GM18870 (cell line): Measurements from ENCODE around the gene CNTN5.
"Not testable (repeated sequence)": the region's sequence is repeated elsewhere in the genome, so short reads cannot be mapped to it uniquely, and the experiment has no call there.

ENCODE experiments used
- ATAC-seq: cut with Tn5 transposase; IDR thresholded peaks from one replicate; pipeline ENCODE4 v1.9.1; 2021; ENCODE audit warnings: moderate library complexity; ENCODE audit not compliant: unreplicated experiment

CNTN5 gene

GRCh38 chr11:100182350-100182749 lies 1161.6 kb downstream of the CNTN5 start:
- no peak for ATAC-seq

DNA sequence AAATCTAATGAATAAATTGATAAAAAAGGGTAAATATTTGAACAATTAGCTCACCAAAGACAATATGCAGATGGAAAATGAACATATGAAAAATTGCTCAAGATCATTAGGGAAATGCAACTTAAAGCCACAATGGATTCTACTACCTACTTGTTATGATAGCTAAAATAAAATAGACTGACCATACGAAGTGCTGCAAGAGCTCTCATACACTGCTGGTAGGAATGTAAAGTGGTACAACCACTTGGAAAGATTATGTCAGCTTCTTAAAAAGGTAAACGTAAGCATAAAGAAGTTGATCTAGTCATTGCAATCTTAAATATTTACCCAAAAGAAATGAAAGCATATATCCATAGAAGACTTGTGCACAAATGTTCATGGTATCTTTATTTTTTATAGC lies 1162.2 kb downstream of the CNTN5 start:
- no peak for ATAC-seq

- no peak for ATAC-seq
Observed at GRCh38 chr11:100185588-100185987, 1164.8 kb downstream of the CNTN5 start.

DNA sequence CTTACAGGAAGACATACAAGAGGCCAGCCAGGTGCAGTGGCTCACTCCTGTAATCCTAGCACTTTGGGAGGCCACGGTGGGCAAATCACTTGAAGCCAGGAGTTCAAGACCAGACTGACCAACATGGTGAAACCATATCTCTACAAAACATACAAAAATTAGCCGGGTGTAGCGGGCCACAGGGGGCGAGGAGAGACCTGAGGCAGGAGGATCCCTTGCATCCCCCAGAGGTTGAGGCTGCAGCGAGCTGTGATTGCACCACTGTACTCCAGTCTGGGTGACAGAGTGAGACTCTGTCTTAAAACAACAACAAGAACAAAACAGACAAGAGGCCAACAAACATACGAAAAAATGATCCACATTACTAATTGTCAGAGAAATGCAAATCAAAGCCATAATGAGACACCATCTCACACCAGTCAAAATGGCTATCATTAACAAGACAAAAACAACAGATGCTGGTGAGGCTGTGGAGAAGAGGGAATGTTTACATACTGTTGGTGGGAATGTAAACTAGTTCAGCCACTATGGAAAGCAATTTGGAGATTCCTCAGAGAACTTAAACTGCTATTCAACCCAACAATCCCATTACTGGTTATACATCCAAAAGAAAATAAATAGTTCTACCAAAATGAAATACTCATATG lies 1167.5 kb downstream of the CNTN5 start:
- ATAC-seq: no peak

DNA sequence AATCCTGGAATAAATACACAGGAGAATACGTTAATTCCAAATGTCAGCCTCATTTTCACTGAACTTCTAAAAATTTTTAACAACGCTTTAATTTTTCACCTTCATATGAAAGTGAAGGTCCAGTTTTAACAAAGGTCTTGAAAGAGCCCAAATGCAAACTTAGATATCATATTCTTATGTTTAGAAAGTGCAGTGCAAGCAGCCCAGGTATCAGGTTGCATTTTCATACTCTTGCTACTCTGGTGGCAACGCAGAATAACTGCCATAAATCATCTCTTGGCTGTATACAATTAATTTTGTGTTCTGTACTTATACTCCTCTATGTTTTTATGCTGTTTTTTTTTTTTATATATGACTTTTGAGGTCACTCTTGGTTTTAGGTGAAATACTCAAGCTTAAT lies 1169.6 kb downstream of the CNTN5 start:
- no peak for ATAC-seq

GRCh38 chr11:100192181-100192580 lies 1171.4 kb downstream of the CNTN5 start:
- no peak for ATAC-seq

GRCh38 chr11:100203789-100204188 lies 1183.0 kb downstream of the CNTN5 start:
- ATAC-seq: no peak

DNA sequence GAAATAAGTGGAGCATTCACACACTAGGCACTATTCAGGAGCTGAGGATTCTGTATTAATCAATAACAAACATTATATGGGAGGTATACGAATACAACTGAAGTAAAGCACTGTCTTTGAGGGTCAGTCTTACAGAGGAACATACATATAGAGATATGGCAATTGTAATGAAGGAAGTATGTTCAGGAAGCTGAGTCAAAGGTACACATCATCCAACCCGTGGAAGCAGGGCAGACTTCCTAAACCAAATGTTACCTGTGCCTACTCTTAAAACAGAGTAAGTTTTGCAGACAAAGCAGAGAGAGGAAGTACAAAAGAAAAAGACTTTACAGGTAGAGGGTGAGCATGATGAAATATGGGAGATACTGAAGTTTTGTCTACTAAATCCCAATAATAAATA lies 1185.2 kb downstream of the CNTN5 start:
- ATAC-seq: no peak

DNA sequence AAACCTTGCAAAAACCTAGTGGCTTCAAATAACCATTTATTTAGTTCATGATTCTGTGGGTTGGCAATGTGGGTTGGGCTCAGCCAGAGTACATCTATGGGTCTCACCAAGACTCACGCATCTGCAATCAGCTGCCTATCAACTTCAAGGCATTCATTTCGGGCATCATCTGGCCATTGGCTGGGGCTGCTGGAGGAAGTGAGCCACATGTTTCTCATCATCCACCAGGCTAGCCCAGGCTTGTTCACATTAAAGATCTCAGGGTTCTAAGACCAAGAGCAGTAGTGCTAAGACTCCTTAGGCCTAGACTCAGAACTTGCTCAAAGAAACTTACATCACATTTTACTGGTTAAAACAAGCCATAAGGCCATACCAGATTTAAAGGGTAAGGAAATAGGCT lies 1187.5 kb downstream of the CNTN5 start:
- no peak for ATAC-seq

DNA sequence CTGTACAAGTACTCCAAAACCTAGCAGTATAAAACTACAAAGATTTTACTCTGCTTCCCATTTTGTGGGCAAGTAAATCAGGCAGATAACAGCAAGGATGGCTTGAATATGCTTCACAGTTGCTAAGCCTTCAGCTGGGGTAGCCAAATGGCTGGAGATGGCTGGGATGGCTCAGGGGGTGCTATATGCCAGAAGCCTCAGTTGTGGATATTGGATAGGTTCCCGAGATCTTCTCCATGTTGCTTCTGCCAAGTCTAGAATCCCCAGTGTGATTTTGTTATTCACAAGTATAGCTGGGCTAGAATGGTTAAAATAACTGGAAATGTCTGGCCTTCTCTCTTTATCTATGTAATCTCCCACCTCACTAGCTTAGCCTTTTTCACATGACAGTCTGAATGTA lies 1194.0 kb downstream of the CNTN5 start:
- ATAC-seq: no peak

DNA sequence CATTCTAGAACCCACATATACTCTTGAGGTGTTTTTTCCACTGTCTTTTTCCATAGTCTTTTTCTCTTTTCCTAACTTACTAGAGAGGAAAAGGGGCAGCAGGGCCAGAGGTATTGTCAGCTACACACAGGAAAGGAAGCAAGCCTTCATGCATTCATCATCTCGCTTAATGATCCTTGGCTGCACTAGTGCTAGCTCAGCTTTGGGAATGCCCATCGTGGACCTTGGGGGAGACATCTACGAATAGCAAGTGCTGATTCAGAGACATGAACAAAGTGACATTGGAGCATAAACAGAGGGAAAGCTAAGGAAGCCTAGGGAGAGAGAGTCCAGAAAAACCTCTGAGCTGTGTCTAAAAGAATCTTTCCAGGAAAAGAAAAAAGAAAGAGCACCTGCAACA lies 1200.1 kb downstream of the CNTN5 start:
- no peak for ATAC-seq

GRCh38 chr11:100221791-100222190 lies 1201.0 kb downstream of the CNTN5 start:
- ATAC-seq: no peak

DNA sequence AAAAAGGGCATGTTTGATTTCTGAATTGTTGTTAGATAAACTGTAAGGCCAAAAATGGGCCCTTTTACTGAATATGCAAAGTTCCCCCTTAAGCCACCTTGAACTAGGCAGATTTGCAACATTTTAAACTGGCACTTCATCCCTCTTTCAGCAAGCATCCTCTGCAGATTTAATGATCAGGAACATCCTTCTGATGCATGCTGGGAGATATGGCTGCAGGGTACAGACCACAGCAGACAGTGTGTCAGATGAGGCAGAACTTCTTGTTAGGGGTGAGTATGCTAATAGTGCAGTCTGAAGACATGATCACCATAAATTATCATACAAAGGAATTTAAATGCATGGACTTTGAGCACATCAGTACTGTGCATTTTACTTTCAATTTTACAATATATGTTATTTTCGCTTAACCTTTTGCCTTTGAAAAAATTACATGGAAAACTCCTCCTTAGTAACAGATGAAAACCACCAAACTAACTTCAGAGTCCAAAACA lies 1203.8 kb downstream of the CNTN5 start:
- ATAC-seq: no peak

DNA sequence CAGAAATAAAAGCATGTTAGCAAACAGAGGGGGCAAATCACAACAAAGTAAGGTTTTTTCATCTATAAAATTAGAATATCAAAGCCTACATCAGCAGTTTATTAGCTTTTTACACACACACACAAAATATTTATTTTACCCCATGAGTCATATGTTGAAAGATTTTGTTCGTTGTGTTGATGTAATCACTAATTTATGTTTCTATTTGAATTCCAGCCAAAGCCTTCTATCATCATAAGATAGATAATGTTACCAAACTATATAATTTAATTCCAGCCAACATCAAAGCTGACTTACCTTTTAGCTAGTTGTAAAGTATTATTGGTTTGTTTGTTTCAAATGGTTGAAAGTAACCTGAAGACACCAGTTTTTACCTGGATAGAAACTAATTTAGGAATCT lies 1208.3 kb downstream of the CNTN5 start:
- ATAC-seq: no peak

GRCh38 chr11:100232006-100232405 lies 1211.3 kb downstream of the CNTN5 start:
- ATAC-seq: no peak

GRCh38 chr11:100235085-100235484 lies 1214.3 kb downstream of the CNTN5 start:
- ATAC-seq: no peak

DNA sequence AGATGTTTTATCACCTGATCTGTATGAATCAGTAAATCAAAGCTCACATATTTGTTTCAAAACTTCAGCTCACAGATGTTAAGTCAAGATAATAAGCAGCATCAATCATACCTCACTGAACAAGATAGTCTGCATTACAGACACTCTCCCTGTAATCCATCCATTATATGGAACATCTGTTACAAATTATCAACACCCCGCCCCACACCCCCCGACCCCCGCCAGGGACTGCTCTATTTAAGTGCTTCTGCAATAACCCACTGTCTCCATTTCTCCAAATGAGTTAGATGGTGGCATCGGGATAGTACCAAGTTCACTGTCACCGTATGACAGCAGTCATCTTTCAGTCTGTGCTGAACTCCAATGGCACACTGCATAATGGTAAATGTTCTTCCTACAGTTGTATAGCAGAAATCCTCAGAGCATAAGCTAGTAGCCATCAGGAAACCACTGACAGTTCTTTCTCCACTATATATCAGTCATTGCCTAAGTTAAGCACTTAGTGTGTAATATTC lies 1219.3 kb downstream of the CNTN5 start:
- ATAC-seq: no peak

GRCh38 chr11:100247704-100248103 lies 1227.0 kb downstream of the CNTN5 start:
- no peak for ATAC-seq

DNA sequence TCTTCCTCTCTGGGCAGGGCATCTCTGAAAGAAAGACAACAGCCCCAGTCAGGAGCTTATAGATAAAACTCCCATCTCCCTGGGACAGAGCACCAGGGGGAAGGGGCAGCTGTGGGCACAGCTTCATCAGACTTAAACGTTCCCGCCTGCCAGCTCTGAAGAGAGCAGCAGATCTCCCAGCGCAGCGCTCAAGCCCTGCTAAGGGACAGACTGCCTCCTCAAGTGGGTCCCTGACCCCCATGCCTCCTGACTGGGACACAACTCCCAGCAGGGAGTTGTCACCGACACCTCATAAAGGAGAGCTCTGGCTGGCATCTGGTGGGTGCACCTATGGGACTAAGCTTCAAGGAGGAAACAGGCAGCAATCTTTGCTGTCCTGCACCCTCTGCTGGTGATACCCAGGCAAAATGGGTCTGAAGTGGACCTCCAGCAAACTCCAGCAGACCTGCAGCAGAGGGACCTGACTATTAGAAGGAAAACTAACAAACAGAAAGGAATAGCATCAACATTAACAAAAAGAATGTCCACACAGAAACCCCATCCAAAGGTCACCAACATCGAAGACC lies 1236.6 kb downstream of the CNTN5 start:
- ATAC-seq: not testable (repeated sequence)

DNA sequence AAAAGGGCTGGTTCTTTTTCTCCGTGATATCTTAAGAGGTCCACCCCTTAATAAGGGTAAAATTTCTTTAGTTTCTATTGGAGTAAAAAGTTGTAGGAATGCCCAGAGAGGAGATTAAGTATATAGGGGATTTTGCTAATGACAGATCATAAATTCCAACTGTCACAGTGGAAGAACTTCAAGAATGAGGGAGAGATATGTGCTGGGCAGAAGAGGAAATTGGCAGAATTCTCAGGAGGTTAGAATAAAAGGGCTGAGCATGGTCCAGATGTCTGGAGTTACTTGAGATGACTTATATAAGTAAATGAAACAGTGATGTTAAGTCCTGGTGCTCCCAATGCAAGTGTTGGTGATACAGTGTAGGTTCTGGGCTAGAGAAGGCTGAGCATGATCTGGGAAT lies 1248.8 kb downstream of the CNTN5 start:
- ATAC-seq: no peak

DNA sequence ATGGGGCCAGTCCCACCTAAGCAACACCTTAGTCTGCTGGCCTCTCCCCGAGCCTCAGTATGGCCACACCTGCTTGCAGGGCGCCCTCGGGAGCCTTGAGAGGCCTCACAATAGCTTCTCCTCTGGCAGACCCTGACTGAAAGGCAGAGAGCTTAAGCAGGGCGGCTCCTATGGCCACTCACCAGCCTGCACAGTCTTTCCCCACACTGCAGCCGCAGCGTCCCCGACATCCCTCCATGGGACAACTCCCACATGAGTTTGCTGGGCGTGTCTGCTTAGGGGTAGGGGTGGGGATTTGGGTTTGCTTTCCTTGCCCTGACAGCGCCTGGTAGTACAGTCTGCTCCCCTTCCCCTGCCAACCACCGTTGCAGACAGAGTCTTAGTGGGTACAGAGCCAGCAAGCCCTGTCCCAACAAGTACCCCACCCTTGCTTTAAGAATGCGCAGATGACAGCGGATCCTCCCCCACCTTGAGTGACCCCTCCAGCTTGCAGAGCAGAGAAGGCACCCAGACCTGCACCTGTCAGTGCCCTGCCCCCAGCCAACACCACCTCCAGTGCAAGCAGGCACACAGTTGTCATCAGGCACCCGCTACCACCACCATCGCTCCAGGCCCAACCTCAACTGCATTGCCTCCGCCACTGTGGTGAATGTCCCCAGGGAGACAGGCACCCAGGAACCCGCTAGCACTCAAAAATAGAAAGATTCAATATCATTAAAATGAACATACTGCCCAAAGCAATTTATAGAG lies 1252.5 kb downstream of the CNTN5 start:
- no peak for ATAC-seq

GRCh38 chr11:100274466-100274865 lies 1253.7 kb downstream of the CNTN5 start:
- ATAC-seq: not testable (repeated sequence)
